ENCODE results near the gene ZNF407. TPM values are rescaled to one million over a fixed set of nuclear protein-coding genes. Genes with fewer than 3 reads are reported as not detected.

The ZNF407 gene
- total RNA-seq, 1 experiment from 2014 or later = 7.6 TPM

DNA sequence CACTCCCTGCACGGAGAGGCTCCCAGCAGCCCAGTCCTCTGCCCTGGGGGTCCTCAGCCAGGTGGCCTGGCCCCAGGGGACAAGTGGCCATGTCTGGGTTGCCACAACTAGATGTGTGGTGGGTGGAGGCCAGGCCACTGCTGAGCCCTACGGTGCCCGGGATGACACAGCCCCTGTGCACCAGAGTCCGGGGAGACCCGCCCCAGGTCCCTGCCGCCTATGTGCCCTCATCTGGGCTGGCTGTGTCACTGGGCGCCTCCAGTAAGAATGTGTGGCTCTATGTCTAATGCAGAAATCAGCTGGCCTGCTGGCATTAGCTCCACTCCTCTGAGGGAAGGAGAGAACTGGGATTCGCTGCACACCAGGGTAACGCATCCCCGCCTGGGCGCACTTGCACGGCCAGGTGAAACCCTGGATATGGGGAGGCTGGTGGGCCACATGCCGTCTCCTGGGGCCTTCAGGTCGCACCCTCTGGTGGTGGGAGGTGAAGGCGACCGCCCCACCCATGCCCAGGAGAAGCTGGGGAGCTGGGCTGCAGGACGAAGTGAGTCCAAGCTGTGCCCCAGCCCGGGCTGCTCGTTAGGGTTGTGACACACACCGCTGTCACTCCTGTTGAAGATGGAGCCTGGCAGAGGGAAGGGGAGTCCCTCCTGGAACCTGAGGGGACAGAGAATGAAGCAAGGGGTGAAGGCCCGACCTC, 475.2 kb downstream of the ZNF407 start:
- no peak overlapping the region for H3K27ac ChIP-seq (ENCODE audit: low read depth, low read length)
- intact Hi-C loops (cut with micrococcal nuclease) = no loop called here
- H3K9me3 ChIP-seq (ENCODE audit: control insufficient read depth in 1 of 2, insufficient read depth in 1 of 2, low read depth in 1 of 2, low read length in 2 of 2) = peaks cover 1 to 7% of the 10 kb centered on the region in 2 experiments; a peak in 3 of 4 replicates
- H3K9ac ChIP-seq (ENCODE audit: low read length) = no peak overlapping the region
- ATAC-seq (no peak), DNase-seq (ENCODE audit: low read depth, low spot score) (no peak)
- ChIA-PET POLR2A (no interaction called here), RAD21 (ENCODE audit: low non-redundant PET in 1 of 2, low total read pairs in 2 of 2, uncharacterized antibody in 2 of 2, unreplicated experiment in 2 of 2) (no interaction called here), CTCF (no interaction called here)
- no peak overlapping the region for H3K4me3 ChIP-seq (replicated peaks in 1 of 2; ENCODE audit: low read depth in 1 of 2, low read length in 2 of 2)
- H3K4me1 ChIP-seq (ENCODE audit: control insufficient read depth in 1 of 2, insufficient read depth in 2 of 2, low read length in 2 of 2) = peaks cover 7 to 28% of the 10 kb centered on the region in 2 experiments
- no TSS peak for BruUV-seq (replicated peaks)
- H3K27me3 ChIP-seq (ENCODE audit: insufficient read depth, low read length) = no peaks in the 10 kb centered on the region
- no peaks in the 10 kb centered on the region for H3K9me2 ChIP-seq (ENCODE audit: insufficient read depth)
- H2AFZ ChIP-seq (ENCODE audit: low read depth, low read length, poor library complexity, severe bottlenecking) = no peak overlapping the region
- no peaks in the 10 kb centered on the region for H4K20me1 ChIP-seq (ENCODE audit: insufficient read depth)
- TF ChIP-seq, protein P1, sequence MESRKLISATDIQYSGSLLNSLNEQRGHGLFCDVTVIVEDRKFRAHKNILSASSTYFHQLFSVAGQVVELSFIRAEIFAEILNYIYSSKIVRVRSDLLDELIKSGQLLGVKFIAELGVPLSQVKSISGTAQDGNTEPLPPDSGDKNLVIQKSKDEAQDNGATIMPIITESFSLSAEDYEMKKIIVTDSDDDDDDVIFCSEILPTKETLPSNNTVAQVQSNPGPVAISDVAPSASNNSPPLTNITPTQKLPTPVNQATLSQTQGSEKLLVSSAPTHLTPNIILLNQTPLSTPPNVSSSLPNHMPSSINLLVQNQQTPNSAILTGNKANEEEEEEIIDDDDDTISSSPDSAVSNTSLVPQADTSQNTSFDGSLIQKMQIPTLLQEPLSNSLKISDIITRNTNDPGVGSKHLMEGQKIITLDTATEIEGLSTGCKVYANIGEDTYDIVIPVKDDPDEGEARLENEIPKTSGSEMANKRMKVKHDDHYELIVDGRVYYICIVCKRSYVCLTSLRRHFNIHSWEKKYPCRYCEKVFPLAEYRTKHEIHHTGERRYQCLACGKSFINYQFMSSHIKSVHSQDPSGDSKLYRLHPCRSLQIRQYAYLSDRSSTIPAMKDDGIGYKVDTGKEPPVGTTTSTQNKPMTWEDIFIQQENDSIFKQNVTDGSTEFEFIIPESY (IDR thresholded peaks at IDR 0.05; ENCODE audit: extremely low read depth, insufficient replicate concordance, low read length) = no peak
- TF ChIP-seq POLR2AphosphoS5 (IDR thresholded peaks at IDR 0.05; ENCODE audit: low read depth, low read length) = no peak
- TF ChIP-seq CBX3 (IDR thresholded peaks at IDR 0.05; ENCODE audit: low read depth) = no peak
- TF ChIP-seq CEBPB (IDR thresholded peaks at IDR 0.05; ENCODE audit: low read depth) = no peak
- TF ChIP-seq, protein P2, sequence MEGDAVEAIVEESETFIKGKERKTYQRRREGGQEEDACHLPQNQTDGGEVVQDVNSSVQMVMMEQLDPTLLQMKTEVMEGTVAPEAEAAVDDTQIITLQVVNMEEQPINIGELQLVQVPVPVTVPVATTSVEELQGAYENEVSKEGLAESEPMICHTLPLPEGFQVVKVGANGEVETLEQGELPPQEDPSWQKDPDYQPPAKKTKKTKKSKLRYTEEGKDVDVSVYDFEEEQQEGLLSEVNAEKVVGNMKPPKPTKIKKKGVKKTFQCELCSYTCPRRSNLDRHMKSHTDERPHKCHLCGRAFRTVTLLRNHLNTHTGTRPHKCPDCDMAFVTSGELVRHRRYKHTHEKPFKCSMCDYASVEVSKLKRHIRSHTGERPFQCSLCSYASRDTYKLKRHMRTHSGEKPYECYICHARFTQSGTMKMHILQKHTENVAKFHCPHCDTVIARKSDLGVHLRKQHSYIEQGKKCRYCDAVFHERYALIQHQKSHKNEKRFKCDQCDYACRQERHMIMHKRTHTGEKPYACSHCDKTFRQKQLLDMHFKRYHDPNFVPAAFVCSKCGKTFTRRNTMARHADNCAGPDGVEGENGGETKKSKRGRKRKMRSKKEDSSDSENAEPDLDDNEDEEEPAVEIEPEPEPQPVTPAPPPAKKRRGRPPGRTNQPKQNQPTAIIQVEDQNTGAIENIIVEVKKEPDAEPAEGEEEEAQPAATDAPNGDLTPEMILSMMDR (IDR thresholded peaks at IDR 0.05 in 2 of 3, conservative IDR thresholded peaks at IDR 0.05 in 1 of 3; ENCODE audit: borderline replicate concordance in 1 of 3, insufficient read depth in 1 of 3, low read depth in 2 of 3, low read length in 2 of 3) = no peak
- no peak for TF ChIP-seq SRF (IDR thresholded peaks at IDR 0.05; ENCODE audit: low read depth)
- H3K4me2 ChIP-seq (ENCODE audit: low read length) = no peak overlapping the region
- no peaks in the 10 kb centered on the region for H3K79me2 ChIP-seq (ENCODE audit: insufficient read depth, low read length)
- no peaks in the 10 kb centered on the region for H3K36me3 ChIP-seq (ENCODE audit: control insufficient read depth in 1 of 2, insufficient read depth in 2 of 2, low read length in 2 of 2)
